ENCODE results near the gene TP63. TPM values are rescaled to one million over a fixed set of nuclear protein-coding genes. Genes with fewer than 3 reads are reported as not detected.

The TP63 gene
- total RNA-seq, 1 experiment from 2014 or later = 4.9 TPM

GRCh38 chr3:189871418-189871817, 240.2 kb downstream of the TP63 start:
- ChIA-PET POLR2A (ENCODE audit: low non-redundant PET) (no interaction called here), CTCF (no interaction called here)
- Histone ChIP-seq H3K27me3 (replicated peaks; ENCODE audit: insufficient read depth, low read depth, low read length, poor library complexity) (no peaks in the 10 kb centered on the region), H3K27ac (ENCODE audit: low read depth, low read length, poor library complexity, severe bottlenecking) (no peak overlapping the region), H3K4me3 (ENCODE audit: low read depth, low read length, poor library complexity, severe bottlenecking) (no peak overlapping the region), H3K4me1 (ENCODE audit: insufficient read depth, low read length, poor library complexity, severe bottlenecking) (peaks cover 7% of the 10 kb centered on the region), H3K9me3 (ENCODE audit: low read depth, low read length, poor library complexity, severe bottlenecking) (no peaks in the 10 kb centered on the region), H3K36me3 (ENCODE audit: insufficient read depth, low read length, poor library complexity, severe bottlenecking) (no peaks in the 10 kb centered on the region)
- TF ChIP-seq CTCF (conservative IDR thresholded peaks at IDR 0.05; ENCODE audit: low read depth, low read length) = no peak
- TF ChIP-seq EZH2 (IDR thresholded peaks at IDR 0.05; ENCODE audit: borderline replicate concordance, low read depth, low read length, poor library complexity, severe bottlenecking) = no peak
- intact Hi-C loops (cut with micrococcal nuclease; ENCODE audit: unreplicated experiment) = no loop called here
- no peak for DNase-seq (ENCODE audit: low spot score)
- no TSS peak for BruUV-seq (replicated peaks)

- Histone ChIP-seq H3K27ac (ENCODE audit: low read depth, low read length, poor library complexity, severe bottlenecking) (no peak overlapping the region), H3K4me1 (ENCODE audit: insufficient read depth, low read length, poor library complexity, severe bottlenecking) (no peaks in the 10 kb centered on the region), H3K36me3 (ENCODE audit: insufficient read depth, low read length, poor library complexity, severe bottlenecking) (no peaks in the 10 kb centered on the region), H3K4me3 (ENCODE audit: low read depth, low read length, poor library complexity, severe bottlenecking) (no peak overlapping the region), H3K27me3 (replicated peaks; ENCODE audit: insufficient read depth, low read depth, low read length, poor library complexity) (no peaks in the 10 kb centered on the region), H3K9me3 (ENCODE audit: low read depth, low read length, poor library complexity, severe bottlenecking) (no peaks in the 10 kb centered on the region)
- no peak for DNase-seq (ENCODE audit: low spot score)
- ChIA-PET CTCF (no interaction called here), POLR2A (ENCODE audit: low non-redundant PET) (no interaction called here)
- intact Hi-C loops (cut with micrococcal nuclease; ENCODE audit: unreplicated experiment) = no loop called here
- TF ChIP-seq EZH2 (IDR thresholded peaks at IDR 0.05; ENCODE audit: borderline replicate concordance, low read depth, low read length, poor library complexity, severe bottlenecking) (no peak), CTCF (conservative IDR thresholded peaks at IDR 0.05; ENCODE audit: low read depth, low read length) (no peak)
- BruUV-seq (replicated peaks) = no TSS peak
Observed at GRCh38 chr3:189883113-189883753, 252.0 kb downstream of the TP63 start.

GRCh38 chr3:189890496-189890895, 259.3 kb downstream of the TP63 start:
- no TSS peak for BruUV-seq (replicated peaks)
- no peak overlapping the region for H3K4me3 ChIP-seq (ENCODE audit: low read depth, low read length, poor library complexity, severe bottlenecking)
- TF ChIP-seq CTCF (conservative IDR thresholded peaks at IDR 0.05; ENCODE audit: low read depth, low read length) (no peak), EZH2 (IDR thresholded peaks at IDR 0.05; ENCODE audit: borderline replicate concordance, low read depth, low read length, poor library complexity, severe bottlenecking) (no peak)
- intact Hi-C loops (cut with micrococcal nuclease; ENCODE audit: unreplicated experiment) = no loop called here
- ChIA-PET POLR2A (ENCODE audit: low non-redundant PET) (no interaction called here), CTCF (no interaction called here)
- no peaks in the 10 kb centered on the region for H3K27me3 ChIP-seq (replicated peaks; ENCODE audit: insufficient read depth, low read depth, low read length, poor library complexity)
- H3K36me3 ChIP-seq (ENCODE audit: insufficient read depth, low read length, poor library complexity, severe bottlenecking) = no peaks in the 10 kb centered on the region
- no peaks in the 10 kb centered on the region for H3K9me3 ChIP-seq (ENCODE audit: low read depth, low read length, poor library complexity, severe bottlenecking)
- DNase-seq (ENCODE audit: low spot score) = no peak
- no peaks in the 10 kb centered on the region for H3K4me1 ChIP-seq (ENCODE audit: insufficient read depth, low read length, poor library complexity, severe bottlenecking)
- H3K27ac ChIP-seq (ENCODE audit: low read depth, low read length, poor library complexity, severe bottlenecking) = no peak overlapping the region
